A673 (cell line): Measurements from ENCODE around the gene MAMDC2.

ENCODE experiments used
- EZH2 ChIP-seq: fragments of 200-600 bp; sonication (generic); IDR thresholded peaks from 2 replicates; pipeline ENCODE4 v1.6.1; 2017; ENCODE audit warnings: borderline replicate concordance, low read depth, mild to moderate bottlenecking, mixed read lengths, antibody characterized with exemption, low read length; ENCODE audit not compliant: poor library complexity, severe bottlenecking
- TF ChIP-seq, protein P1 (sequence below): fragments of 300-800, 200-600 bp; sonication (generic); conservative IDR thresholded peaks from 2 replicates; pipeline ENCODE4 v1.5.1; 2017; ENCODE audit warnings: low read depth, mild to moderate bottlenecking, antibody characterized with exemption, low read length, moderate library complexity, mixed read lengths

DNA sequence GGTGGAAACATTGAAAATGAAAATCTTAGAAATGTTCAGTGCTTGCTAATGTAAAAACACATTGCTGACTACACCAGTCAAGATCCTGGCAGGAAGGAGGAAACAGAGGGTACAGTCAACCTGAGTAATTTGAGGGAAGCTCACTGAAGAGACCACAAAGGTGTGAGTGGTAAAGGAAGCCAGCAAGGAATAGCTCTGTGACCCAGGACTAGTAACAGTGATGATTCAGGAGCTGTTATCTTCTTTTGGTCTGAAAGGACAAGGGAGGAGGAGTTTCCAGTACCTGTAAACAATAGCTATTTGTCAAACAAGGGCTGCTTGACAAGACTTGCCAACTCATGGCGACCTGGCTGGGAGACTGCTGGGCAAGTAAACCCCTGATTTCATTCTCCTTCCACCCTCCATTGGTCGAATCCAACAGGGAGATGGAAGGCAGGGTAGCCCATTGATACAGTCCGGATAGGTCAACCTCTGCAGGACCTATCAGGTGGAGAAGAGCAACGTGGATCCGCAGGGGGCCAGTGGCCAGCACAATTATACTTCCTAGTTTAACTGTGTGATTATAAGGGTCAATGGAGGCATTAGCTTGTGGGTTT, 68.1 kb downstream of the MAMDC2 start:
- TF ChIP-seq, protein P1, sequence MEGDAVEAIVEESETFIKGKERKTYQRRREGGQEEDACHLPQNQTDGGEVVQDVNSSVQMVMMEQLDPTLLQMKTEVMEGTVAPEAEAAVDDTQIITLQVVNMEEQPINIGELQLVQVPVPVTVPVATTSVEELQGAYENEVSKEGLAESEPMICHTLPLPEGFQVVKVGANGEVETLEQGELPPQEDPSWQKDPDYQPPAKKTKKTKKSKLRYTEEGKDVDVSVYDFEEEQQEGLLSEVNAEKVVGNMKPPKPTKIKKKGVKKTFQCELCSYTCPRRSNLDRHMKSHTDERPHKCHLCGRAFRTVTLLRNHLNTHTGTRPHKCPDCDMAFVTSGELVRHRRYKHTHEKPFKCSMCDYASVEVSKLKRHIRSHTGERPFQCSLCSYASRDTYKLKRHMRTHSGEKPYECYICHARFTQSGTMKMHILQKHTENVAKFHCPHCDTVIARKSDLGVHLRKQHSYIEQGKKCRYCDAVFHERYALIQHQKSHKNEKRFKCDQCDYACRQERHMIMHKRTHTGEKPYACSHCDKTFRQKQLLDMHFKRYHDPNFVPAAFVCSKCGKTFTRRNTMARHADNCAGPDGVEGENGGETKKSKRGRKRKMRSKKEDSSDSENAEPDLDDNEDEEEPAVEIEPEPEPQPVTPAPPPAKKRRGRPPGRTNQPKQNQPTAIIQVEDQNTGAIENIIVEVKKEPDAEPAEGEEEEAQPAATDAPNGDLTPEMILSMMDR, result no peak
- TF ChIP-seq EZH2, result no peak
